HEK293 (cell line): ENCODE results near the gene AMN.

ENCODE experiments used
- CTCF ChIA-PET: fragments of 350-600 bp; formaldehyde crosslinking; extraction: SDS; loops from one replicate; lab custom pipeline; 2021; ENCODE audit warnings: antibody characterized with exemption; lab: Yijun Ruan, JAX
- POLR2A ChIA-PET: fragments of 300-600 bp; formaldehyde crosslinking; extraction: SDS; loops from one replicate; lab custom pipeline; 2020; ENCODE audit warnings: antibody characterized with exemption, inconsistent platforms; lab: Yijun Ruan, JAX
- H3K27ac ChIP-seq: fragments of 200-500 bp; sonication (Bioruptor generic); 2 replicates; pipeline ENCODE4 v1.5.1; 2014; ENCODE audit warnings: low read depth, low read length, control low read depth, inconsistent platforms; ENCODE audit errors: extremely low read depth
- H3K36me3 ChIP-seq, 2 experiments: fragments of 200-500 bp in 1 of 2; sonication (Bioruptor generic) in 1 of 2; 1 replicate in 1 of 2; 2 replicates in 1 of 2; pipeline ENCODE4 v1.5.1; 2014 to 2017; ENCODE audit warnings: inconsistent platforms in 2 of 2, low read length in 2 of 2; ENCODE audit not compliant: control insufficient read depth in 2 of 2, insufficient read depth in 1 of 2
- H3K4me1 ChIP-seq: fragments of 200-500 bp; sonication (Bioruptor generic); 2 replicates; pipeline ENCODE4 v1.5.1; 2014; ENCODE audit warnings: mild to moderate bottlenecking, low read length, inconsistent platforms; ENCODE audit not compliant: control insufficient read depth, insufficient read depth
- H3K4me3 ChIP-seq: 2 replicates; pipeline ENCODE4 v1.5.1; 2011; ENCODE audit warnings: low read depth, mild to moderate bottlenecking, control low read depth, low read length, moderate library complexity
- H3K9me3 ChIP-seq: fragments of 200-500 bp; sonication (Bioruptor generic); 2 replicates; pipeline ENCODE4 v1.5.1; 2014; ENCODE audit warnings: low read depth, low read length, inconsistent platforms; ENCODE audit not compliant: control insufficient read depth, insufficient read depth
- BCL6B ChIP-seq: fragments of 450-650 bp; formaldehyde crosslinking; IDR thresholded peaks from 2 replicates; pipeline ENCODE4 v1.5.1; 2017; ENCODE audit warnings: missing biosample characterization, missing genetic modification characterization
- CTCF ChIP-seq: fragments of 450-650 bp; formaldehyde crosslinking; IDR thresholded peaks from 2 replicates; pipeline ENCODE4 v1.5.1; 2016; ENCODE audit warnings: missing biosample characterization, missing genetic modification characterization
- GLIS2 ChIP-seq: fragments of 450-650 bp; formaldehyde crosslinking; IDR thresholded peaks from 2 replicates; pipeline ENCODE4 v1.5.1; 2016; ENCODE audit warnings: missing biosample characterization, missing genetic modification characterization
- PATZ1 ChIP-seq: fragments of 450-650 bp; formaldehyde crosslinking; IDR thresholded peaks from 2 replicates; pipeline ENCODE4 v1.5.1; 2016; ENCODE audit warnings: missing biosample characterization, missing genetic modification characterization
- SP7 ChIP-seq: fragments of 450-650 bp; formaldehyde crosslinking; IDR thresholded peaks from 2 replicates; pipeline ENCODE4 v1.5.1; 2016; ENCODE audit warnings: missing biosample characterization, missing genetic modification characterization
- ZBTB48 ChIP-seq: fragments of 450-650 bp; formaldehyde crosslinking; IDR thresholded peaks from 2 replicates; pipeline ENCODE4 v1.5.1; 2016; ENCODE audit warnings: missing biosample characterization, missing genetic modification characterization
- ZEB2 ChIP-seq: fragments of 450-650 bp; formaldehyde crosslinking; IDR thresholded peaks from 2 replicates; pipeline ENCODE4 v1.5.1; 2016; ENCODE audit warnings: missing biosample characterization, missing genetic modification characterization
- ZFHX2 ChIP-seq: fragments of 450-650 bp; formaldehyde crosslinking; conservative IDR thresholded peaks from 2 replicates; pipeline ENCODE4 v1.5.1; 2016; ENCODE audit warnings: missing biosample characterization, missing genetic modification characterization
- ZFP37 ChIP-seq: fragments of 450-650 bp; formaldehyde crosslinking; IDR thresholded peaks from 2 replicates; pipeline ENCODE4 v1.5.1; 2016; ENCODE audit warnings: missing biosample characterization, missing genetic modification characterization
- ZNF138 ChIP-seq: fragments of 450-650 bp; formaldehyde crosslinking; IDR thresholded peaks from 2 replicates; pipeline ENCODE4 v1.5.1; 2016; ENCODE audit warnings: missing biosample characterization, missing genetic modification characterization, borderline replicate concordance
- ZNF19 ChIP-seq: fragments of 450-650 bp; formaldehyde crosslinking; IDR thresholded peaks from 2 replicates; pipeline ENCODE4; 2016; ENCODE audit warnings: missing biosample characterization, missing genetic modification characterization, low read depth
- ZNF362 ChIP-seq: fragments of 450-650 bp; formaldehyde crosslinking; IDR thresholded peaks from 2 replicates; pipeline ENCODE4 v1.5.1; 2016; ENCODE audit warnings: missing biosample characterization, missing genetic modification characterization
- ZNF366 ChIP-seq: fragments of 450-650 bp; formaldehyde crosslinking; conservative IDR thresholded peaks from 2 replicates; pipeline ENCODE4 v1.5.1; 2016; ENCODE audit warnings: missing biosample characterization, missing genetic modification characterization
- ZNF654 ChIP-seq: fragments of 450-650 bp; formaldehyde crosslinking; IDR thresholded peaks from 2 replicates; pipeline ENCODE4 v1.5.1; 2016; ENCODE audit warnings: low read depth, missing biosample characterization, missing genetic modification characterization
- ZSCAN16 ChIP-seq: fragments of 450-650 bp; formaldehyde crosslinking; IDR thresholded peaks from 2 replicates; pipeline ENCODE4 v1.5.1; 2016; ENCODE audit warnings: missing biosample characterization, missing genetic modification characterization
- ZSCAN5A ChIP-seq: fragments of 450-650 bp; formaldehyde crosslinking; IDR thresholded peaks from 2 replicates; pipeline ENCODE4 v1.5.1; 2016; ENCODE audit warnings: missing biosample characterization, missing genetic modification characterization
- ZXDB ChIP-seq: fragments of 450-650 bp; formaldehyde crosslinking; IDR thresholded peaks from 2 replicates; pipeline ENCODE4 v1.5.1; 2016; ENCODE audit warnings: missing biosample characterization, missing genetic modification characterization

Gene AMN

GRCh38 chr14:102917469-102918211 lies 4.8 kb upstream of the AMN start:
- Histone ChIP-seq H3K36me3 (no peaks in the 10 kb centered on the region), H3K27ac (no peak overlapping the region), H3K9me3 (no peaks in the 10 kb centered on the region), H3K4me3 (no peak overlapping the region), H3K4me1 (no peaks in the 10 kb centered on the region)
- POLR2A ChIA-PET: no interaction called here
- CTCF ChIA-PET: interaction anchor here (0.6 to 3.2 kb wide), 11 partner anchors 10 to 473 kb away, joined by 3 to 21 read pairs (median 3); no protein-coding TSS in a partner anchor
- TF ChIP-seq ZSCAN5A (tag by site-specific recombination) (no peak), ZEB2 (tag by site-specific recombination) (no peak), PATZ1 (0 out of 2 replicates have a peak, but pooled peaks have one; percentile 14), ZNF654 (tag by site-specific recombination) (peak; percentile 87), ZBTB48 (tag by site-specific recombination) (peak; percentile 23; the same call in 1 of the 2 replicates), ZXDB (tag by site-specific recombination) (no peak), CTCF (tag by site-specific recombination) (peak; percentile 64; the same call in 1 of the 2 replicates), ZNF19 (no peak), GLIS2 (tag by site-specific recombination) (peak; percentile 66), ZSCAN16 (tag by site-specific recombination) (peak; percentile 57; the same call in 1 of the 2 replicates), SP7 (0 out of 2 replicates have a peak, but pooled peaks have one; percentile 36)

GRCh38 chr14:102918438-102918837 lies 4.0 kb upstream of the AMN start:
- Histone ChIP-seq H3K4me1 (no peaks in the 10 kb centered on the region), H3K9me3 (no peaks in the 10 kb centered on the region), H3K27ac (no peak overlapping the region), H3K36me3 (no peaks in the 10 kb centered on the region), H3K4me3 (no peak overlapping the region)
- POLR2A ChIA-PET: interaction anchor here (0.6 to 0.7 kb wide), 2 partner anchors 224 to 409 kb away, joined by 3 to 6 read pairs; no protein-coding TSS in a partner anchor
- CTCF ChIA-PET: interaction anchor here (0.6 to 3.2 kb wide), 11 partner anchors 9 to 394 kb away, joined by 3 to 21 read pairs (median 3); partner anchors contain the start of gene EXOC3L4
- peak; percentile 40; the same call in 1 of the 2 replicates for TF ChIP-seq ZNF366 (tag by site-specific recombination)
- 0 out of 2 replicates have a peak, but pooled peaks have one; percentile 33 for TF ChIP-seq ZFHX2 (tag by site-specific recombination)
- no peak for TF ChIP-seq ZNF138 (tag by site-specific recombination)
- no peak for TF ChIP-seq ZNF362 (tag by site-specific recombination)
- TF ChIP-seq BCL6B (tag by site-specific recombination): no peak
- TF ChIP-seq ZFP37 (tag by site-specific recombination): no peak
